Stimulated activated CD8-positive, alpha-beta memory T cell treated with anti-CD3 and anti-CD28 coated beads, Interleukin-15, amount 100 ng/mL, for 48 hours (primary cell): ENCODE data around the gene CFAP300.

Experiments used
- DNase-seq, 2 donors: peaks; one replicate each; pipeline ENCODE4 v3.0.0-alpha.2; 2020; ENCODE audit warnings: low read depth in 2 of 2

CFAP300 gene

DNA sequence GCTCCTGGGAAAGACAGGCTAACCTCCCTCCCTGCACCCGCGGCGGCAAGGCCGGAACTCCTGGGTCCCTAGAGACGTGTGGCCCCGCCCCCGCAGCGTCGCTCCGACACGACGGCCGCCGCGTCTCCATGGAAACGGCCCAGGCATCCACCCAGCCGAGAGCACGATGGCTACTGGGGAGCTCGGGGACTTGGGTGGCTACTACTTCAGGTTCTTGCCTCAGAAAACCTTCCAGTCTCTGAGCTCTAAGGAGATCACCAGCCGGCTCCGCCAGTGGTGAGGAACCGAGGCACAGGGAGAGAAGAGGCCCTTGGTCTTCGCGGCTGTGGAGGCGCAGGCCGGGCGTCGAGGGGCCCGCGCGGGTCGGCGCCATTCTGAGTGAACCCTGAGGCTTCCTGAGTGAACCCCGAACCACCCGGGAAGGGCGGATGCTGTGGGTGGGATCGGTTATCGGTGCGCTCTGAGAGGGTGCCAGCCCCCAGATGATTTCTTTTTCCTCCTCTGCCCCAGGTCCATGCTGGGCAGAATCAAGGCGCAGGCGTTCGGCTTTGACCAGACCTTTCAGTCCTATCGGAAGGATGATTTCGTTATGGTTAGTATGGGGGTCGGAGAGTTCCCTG, at the start of gene CFAP300:
TSS of gene CFAP300 (plus strand) at position 133 of the 620 bp plus-strand sequence. CDS start at position 167, 34 bp downstream.
- peak; percentile 15 to 36 for DNase-seq

DNA sequence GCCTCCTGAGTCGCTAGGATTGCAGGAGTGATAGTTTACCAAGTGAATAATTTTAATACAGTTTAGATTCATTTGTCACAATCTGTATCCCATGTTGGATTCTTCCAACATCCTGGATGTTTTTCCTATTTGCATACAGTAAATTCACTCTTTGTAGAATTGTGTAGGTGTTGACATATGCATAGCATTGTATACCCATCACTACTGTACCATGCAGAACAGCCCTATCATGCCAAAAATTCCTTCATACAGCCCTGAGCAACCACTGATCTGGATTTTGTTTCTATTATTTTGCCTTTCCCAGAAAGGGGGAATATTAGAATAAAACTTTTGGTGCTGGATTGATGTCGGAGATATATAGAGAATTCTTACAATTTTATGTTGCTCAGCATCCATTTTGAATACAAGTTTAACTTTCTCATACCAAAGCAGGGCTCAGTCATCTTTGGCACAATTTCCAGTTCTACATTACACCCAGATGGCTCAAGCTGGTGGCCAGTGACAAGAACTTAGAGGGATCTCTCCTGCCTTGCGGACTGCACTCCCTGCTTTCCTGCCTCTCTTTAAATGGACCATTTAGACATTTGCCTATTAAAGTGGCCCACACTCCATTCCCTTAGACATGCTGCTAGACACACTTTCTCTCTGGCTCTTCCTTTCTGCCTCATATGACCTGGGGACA, 45.4 kb upstream of the CFAP300 start:
- DNase-seq, result no peak

DNA sequence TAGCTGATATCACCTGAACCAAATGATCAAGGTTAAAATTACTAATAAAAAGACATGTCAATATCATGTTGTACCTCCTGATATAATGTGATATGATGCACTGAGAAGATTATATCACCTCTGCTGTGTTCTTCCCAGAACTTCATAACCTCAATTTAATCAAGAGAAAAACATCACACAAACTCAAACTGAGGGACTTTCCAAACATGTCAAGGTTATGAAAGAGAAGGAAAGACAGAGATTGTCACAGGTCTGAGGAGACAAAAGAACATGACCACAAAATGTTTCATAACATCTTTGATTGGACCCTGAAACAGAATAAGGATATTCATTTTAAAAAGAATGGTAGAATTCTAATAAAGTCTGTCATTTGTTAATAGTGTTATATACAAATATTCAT, 43.0 kb upstream of the CFAP300 start:
- DNase-seq, result no peak

DNA sequence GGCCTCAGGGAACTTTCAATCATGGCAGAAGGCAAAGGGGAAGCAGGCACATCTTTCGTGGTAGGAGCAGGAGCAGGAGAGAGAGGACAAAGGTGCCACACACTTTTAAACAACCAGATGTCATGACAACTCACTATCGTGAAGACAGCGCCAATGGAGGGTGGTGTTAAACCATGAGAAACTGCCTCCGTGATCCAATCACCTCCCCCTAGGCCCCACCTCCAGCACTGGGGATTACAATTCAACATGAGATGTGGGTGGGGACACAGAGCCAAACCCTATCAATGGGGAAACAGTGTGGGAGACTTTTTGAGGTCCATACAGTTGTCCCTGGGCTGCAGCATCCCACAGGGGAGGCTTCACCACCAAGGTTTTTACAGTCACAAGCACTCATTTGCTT, 41.9 kb upstream of the CFAP300 start:
- DNase-seq, result no peak

DNA sequence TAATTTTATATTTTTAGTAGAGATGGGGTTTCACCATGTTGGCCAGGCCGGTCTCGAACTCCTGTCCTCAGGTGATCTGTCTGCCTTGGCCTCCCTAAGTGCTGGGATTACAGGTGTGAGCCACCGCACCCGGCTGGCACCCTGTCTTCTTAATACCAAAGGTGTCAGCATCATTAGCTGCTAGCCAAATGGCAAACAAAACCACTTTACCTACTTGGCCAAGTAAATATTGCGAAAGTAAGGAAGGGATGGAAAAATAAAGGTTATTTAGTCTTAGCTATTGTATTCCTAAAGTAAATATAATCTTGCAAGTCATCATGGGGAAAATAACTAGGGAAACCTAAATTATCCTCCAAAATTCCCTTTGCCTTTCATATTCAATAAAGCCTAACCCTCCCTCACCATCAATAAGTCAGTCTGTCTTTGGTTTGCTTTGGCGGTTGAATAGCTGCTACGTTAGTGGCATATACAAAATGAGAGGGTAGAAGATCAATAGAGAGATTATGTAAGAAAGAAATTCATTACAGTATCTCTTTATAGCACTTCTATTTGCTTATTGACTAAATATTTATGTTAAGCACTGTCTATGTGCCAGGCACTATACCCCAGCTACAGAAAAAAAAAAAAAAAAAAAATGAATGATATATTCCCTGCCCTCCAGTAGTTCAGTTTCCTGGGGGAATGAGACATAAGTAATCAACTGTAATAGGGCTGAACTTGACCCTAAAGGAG, 40.2 kb upstream of the CFAP300 start:
- DNase-seq, result no peak

DNA sequence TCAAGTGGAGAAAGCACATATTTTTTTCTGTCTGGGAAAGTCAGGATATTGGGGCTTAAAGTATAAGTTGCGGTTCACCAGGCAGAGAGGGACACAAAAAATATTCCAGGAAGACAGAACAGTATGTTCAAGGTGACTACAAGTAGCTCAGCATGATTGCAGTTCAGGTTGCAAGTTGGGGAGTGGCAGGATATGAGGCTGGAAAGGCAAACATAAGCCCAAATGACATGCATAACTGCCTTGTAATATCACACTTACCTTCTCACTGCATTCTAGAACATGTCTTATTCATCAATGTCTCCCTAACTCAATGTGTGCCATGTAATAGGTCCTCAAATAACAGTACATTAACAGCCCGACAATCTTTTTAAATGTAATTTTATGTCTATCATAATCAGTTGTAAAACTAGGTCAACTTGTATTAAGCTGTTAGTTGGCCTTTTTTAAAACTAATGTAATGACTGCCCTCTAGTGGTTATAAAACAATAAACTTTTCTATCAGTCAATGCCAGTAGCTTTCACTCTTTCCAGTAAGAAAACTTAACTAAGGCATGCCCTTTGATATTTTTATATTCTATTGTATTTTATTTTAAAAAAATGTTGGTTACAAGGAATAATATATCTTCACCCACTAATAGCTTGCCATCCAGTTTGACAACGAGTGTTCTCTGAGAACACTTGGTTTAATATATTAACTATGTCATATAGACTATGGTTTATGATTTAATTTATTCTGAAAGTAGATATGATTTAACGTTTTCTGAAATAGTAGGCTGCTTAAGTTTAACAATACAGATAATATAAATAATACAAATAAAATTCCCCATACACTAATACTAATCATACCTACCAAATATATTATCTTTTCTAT, 39.4 kb upstream of the CFAP300 start:
- DNase-seq, result no peak

DNA sequence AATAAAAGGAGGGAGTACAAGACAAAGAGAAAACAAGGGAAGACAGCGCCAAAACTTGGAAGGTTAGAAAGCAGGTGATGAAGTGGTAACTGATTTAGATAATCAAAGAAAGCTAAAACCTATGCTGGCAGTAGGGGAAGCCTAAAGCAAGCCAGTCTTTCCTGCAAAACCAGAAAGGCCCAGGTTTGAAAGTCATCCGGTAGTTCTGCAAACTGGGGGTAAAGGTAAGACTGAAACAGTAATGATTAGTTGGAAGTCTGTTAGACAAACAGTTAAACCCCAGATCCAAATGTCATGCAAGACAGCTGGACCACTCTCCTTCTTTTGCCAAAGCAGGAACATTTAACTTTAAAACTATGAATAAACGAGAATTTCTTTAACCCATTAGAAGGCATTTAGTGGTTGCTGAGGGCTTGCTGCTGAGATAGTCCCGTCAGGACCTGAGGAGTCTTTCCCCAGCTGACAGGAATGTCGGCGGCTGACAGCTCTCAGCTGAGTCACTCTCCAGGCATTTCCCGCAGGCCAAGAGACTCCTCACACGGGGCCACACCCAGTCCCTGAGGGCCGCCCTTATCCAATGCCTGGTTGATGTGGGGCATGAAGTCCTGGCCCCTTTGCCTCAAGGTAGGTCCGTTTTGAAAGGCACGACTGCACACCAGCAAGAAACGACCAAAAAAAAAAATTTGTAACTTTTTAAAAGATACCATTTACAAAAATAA, 36.3 kb upstream of the CFAP300 start:
- no peak for DNase-seq

DNA sequence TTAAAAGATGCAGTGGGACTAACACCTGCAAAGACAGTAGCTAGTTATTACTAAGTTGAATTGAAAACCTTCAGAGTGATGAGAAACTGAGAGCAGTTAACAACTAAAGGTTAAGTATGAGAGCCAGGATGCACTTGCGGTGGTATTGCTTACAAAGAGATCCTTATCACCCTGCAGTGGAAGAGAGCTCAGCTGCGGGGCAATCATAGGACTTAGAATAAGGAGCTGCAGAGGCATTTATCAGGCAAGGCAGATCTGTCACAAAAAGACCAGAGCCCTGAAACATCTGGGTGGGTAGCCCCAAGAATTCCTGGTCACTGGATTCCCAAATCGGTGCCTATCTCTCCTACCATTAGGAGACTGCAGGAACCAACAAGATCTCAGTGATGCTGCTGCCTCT, 34.3 kb upstream of the CFAP300 start:
- no peak for DNase-seq

DNA sequence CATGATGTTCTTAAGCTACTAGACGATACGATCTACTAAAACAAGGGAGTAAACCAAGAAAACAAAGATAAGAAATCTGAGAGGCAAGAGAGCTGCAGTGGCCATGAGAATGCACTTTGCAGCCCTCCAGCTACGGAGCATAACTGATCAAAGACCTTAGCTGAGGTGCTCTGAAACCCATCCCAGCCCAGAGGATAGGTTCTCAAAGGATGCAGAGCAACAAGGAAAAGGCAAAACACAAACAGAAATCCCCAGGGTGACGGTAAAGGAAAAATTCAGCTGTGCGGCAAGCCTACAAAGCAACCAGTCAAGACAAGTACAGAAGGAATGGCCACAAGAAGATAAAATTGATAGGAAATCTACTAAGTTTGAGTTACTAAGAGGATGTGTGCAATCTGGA, 32.5 kb upstream of the CFAP300 start:
- DNase-seq, result no peak

DNA sequence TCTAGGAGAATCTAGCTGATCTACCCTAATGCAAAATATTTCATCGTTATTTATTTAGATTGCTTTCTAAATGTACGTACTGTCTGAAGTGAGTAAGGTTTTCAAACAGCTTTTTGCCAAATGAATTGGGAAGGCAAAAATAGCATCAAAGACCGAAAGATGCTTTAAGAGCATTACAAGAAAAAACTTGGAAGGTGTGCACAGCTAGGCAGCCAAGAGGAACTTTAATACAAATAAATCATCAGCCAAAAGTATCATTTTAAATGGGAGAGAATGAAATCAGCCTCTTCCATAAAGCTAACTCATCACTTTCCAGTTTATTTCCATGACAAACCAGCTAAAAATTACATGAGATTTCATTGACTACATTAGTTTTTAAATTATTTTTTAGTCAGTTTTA, 30.2 kb upstream of the CFAP300 start:
- no peak for DNase-seq

DNA sequence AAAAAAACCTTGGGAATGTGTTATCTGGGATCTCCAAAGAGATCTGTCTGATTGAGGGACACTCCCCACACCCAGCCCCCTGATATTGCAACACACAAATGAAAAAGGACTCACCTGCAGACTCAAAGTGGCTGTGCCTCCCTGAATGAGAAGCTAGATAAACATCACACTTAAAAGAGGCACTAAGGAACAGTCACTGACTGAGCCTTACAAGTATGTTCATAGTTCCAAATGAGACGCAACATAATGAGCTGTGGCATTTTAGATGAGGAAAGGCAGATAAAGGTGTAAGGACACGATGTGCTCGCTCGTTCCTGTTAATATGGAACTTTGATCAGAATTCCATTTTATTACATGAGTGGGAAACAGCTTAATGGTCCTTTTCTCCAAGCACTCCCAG, 21.0 kb upstream of the CFAP300 start:
- no peak for DNase-seq

DNA sequence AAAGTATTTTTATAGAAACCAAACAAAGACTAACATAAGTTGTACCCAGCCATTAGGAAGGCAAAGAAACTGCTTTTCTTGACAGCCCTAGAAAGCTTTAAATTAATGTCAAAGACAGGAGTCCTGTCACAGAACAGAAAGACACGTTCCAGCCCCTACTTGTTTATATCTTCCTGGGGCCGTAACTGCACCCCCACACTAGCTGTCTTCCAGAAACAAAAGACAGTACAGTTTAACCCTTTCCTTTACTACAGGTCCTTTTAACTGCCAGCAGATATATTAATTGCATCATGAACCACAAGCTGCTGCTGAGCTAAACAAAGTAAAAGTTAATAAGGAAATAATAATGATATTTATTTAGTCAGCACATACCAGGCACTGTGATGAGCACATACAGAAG, 20.3 kb upstream of the CFAP300 start:
- DNase-seq, result no peak

DNA sequence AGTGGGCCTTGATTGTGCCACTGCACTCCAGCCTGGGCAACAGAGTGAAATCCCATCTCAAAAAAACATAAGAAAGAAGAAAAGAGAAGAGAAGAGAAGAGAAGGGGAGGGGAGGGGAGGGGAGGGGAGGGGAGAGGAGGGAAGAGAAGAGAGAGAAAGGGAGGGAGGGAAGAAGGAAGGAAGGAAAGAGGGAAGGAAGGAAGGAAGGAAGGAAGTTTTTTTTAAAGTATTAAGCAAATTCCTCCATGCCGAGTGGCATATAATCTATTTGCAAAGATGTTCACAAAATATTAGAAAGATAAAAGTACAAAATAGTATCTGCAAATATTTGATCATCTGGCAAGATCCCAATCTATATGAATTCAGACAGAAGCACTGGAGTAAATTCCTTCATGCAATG, 10.5 kb upstream of the CFAP300 start:
- no peak for DNase-seq

DNA sequence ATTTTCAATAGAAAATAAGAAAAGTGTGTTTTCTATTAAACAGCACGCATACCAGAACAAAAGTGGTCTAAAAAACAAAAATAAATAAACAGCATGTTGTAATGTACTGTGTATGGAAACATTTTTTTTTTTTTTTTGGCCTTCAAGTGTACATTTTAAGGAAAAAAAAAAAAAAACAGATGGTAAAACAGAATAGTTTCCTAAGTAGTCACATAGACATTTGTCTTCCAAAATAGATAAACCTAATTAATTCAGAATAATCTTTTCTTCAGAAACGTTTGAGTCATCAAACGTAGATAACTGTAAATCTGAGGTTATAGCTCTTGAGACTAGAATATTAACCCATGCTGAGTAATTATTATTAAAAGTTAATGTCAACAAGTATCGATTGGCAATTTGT, 396 bp upstream of the CFAP300 start:
- no peak for DNase-seq

DNA sequence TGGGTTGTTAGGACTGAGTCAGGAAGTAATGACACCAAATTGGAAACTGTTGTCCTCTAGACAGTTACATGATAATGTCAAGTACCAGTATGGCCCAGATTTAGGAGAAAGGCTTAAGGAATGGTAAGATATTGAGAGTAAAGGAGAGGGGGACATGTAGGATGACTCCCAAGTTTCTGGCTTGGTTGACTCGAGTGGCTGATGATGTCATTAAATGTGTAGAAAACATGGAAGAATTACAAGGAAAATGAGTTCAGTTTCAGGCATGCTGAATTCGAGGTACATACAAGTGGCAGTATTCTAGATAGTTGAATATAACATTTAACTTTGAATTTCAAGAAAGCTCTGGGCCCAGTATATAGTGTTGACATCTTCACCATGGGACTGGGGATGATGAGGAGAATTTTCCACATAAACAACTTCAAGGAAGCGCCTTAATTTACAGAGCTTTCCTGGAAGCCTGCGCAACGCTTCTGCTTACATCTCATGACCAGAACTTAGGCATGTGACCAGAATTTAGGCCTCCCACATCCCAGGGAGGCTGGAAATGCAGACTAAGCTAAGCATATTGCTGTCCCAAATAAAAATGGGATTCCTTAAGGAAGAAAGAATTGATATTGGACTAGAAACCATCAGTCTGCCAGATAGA, 3.8 kb downstream of the CFAP300 start:
- no peak for DNase-seq

DNA sequence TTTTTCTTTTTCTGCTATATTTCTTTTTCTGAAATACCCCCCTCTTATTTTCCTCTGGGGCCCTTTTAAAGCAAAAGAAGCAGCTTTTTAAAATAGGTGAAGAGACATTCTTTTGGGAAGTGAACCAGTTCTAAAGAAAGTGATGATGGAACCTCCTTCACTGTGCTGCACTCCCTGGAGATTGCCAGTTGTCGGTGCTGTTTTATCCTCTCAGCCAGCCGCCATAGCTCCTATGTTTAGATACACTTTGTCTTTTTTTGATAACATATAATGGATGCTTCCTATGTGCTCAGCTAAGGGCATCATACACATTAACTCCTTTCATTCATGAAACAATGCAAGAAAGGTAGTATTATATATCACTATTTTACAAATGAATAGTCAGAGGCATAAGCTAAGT, 14.0 kb downstream of the CFAP300 start:
- DNase-seq, result no peak

DNA sequence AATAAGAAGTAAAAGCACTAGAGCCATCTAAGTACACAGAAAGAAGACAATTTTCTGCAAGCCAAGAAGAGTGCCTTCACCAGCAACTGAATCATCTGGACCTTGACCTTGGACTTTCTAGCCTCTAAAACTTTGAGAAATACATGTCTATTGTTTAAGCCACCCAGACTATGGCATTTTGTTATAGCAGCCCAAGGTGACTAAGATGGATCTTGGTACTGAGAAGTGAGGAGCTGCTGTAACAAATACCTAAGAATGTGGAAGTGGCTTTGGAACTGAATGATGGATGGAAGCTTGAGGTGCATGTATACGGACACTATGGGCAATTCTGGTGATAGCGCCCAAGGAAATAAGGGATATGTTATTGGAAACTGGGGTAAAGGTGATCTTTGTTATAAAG, 14.9 kb downstream of the CFAP300 start:
- no peak for DNase-seq

DNA sequence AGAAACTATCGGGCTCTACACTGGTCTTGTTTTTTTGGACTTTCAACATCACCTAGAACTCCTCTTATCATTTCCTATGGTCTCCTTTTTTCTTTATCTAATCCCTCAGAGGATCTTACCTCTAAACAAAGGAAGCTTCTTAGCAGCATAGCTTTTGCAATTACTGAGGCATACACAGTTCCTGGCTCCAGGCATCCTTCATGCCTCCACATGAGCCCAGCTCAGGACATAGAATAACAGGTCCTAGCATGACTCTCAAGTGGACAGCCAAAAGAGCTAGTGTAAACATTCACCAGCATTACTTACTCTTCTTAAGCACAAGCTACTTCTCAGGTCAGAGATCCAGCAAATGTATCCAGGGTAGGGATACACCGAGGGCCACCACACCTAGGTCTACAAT, 17.1 kb downstream of the CFAP300 start:
- DNase-seq, result no peak

DNA sequence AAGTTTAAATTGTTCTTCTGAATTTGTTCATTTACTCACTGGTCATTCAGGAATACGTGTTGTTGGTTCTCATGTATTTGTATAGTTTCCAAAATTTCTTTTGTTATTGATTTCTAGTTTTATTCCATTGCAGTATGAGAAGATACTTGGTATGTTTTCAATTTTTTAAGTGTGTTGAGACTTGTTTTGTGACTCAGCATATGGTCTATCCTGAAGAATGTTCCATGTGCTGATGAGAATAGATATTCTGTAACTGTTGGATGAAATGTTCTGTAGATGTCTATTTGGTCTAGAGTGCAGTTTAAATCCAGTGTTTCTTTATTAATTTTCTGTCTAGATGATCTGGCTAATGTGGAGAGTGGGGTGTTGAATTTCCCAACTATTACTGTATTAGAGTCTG, 23.5 kb downstream of the CFAP300 start:
- DNase-seq, result no peak

DNA sequence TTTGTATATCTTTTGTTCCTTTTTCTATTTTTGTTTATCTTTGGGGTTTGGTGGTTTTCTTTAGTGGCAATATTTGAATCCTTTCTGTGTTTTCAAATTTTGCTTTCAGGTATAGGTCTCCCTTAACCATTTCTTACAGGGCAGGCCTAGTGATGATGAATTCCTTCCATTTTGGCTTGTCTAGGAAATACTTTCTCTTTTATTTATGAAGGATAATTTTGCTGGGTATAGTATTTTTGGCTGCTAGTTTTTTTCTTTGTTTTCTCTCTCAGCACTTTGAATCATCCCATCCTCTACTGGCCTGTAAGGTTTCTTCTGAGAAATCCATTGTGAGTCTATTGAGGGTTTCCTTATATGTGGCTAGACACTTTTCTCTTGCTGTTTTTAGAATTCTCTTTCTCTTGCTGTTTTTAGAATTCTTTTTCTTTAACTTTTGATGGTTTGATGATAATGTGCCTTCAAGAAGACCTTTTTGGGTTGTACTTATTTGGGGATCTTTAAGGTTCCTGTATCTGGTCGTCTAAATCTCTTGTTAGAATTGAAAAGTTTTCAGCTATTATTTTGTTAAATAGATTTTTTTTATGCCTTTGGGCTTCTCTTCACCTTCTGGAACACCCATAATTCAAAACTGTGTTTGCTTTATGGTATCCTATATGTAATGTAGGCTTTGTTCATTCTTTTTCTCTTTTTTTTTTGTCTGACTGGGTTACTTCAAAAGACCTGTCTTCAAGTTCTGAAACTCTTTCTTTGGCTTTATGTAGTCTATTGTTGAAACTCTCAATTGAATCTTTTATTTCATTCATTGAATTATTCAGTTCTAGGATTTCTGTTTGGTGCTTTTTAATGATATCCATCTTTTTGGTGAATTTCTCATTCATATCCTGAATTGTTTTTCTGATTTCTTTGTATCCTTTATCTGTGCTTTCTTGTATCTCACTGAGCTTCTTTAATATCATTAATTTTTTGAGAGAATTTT, 24.5 kb downstream of the CFAP300 start:
- DNase-seq, result no peak
